Inflammatory macrophage (primary cell): ENCODE results near the gene MIOS.
"Not testable (repeated sequence)": the region's sequence is repeated elsewhere in the genome, so short reads cannot be mapped to it uniquely, and the experiment has no call there.

Experiments
- DNase-seq, 2 donors: peaks; one replicate each; pipeline ENCODE4 v3.0.0-alpha.2; 2020 to 2022

Gene MIOS

GRCh38 chr7:7554649-7555575 is 11.8 kb upstream of the MIOS start:
- DNase-seq, result no peak

- no peak for DNase-seq
These were observed 9.8 kb upstream of the MIOS start for GRCh38 chr7:7556852-7557251.

- DNase-seq, result no peak
These were observed 9.4 kb upstream of the MIOS start for GRCh38 chr7:7557252-7557651.

GRCh38 chr7:7561591-7561990 is 5.1 kb upstream of the MIOS start:
- not testable (repeated sequence) for DNase-seq

- no peak for DNase-seq
These were observed 3.9 kb upstream of the MIOS start for GRCh38 chr7:7562736-7563135.

DNA sequence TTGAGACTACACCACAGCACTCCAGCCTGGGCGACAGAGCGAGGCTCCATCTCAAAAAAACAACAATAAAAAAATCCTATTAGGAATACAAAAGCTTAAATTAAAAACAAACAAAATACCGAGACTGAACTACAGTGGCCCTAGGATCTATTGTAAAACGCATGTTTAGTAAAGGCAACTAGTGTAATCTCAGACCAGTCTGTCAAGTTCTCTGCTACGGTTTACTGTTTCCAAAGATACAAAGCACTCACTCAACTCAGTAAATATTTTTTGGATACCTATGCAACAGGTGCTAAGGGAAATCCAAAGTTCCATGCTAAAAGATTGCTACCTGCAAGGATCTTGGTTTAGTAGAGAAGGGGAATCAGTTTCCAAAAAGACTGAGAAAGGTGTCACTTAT is 3.4 kb upstream of the MIOS start:
- DNase-seq, result no peak

GRCh38 chr7:7563813-7564212 is 2.9 kb upstream of the MIOS start:
- DNase-seq, result no peak

GRCh38 chr7:7564323-7564780 is 2.3 kb upstream of the MIOS start:
- DNase-seq, result peak; percentile 62 to 63

- DNase-seq, result no peak
These were observed 1.5 kb upstream of the MIOS start for GRCh38 chr7:7565018-7565680.

DNA sequence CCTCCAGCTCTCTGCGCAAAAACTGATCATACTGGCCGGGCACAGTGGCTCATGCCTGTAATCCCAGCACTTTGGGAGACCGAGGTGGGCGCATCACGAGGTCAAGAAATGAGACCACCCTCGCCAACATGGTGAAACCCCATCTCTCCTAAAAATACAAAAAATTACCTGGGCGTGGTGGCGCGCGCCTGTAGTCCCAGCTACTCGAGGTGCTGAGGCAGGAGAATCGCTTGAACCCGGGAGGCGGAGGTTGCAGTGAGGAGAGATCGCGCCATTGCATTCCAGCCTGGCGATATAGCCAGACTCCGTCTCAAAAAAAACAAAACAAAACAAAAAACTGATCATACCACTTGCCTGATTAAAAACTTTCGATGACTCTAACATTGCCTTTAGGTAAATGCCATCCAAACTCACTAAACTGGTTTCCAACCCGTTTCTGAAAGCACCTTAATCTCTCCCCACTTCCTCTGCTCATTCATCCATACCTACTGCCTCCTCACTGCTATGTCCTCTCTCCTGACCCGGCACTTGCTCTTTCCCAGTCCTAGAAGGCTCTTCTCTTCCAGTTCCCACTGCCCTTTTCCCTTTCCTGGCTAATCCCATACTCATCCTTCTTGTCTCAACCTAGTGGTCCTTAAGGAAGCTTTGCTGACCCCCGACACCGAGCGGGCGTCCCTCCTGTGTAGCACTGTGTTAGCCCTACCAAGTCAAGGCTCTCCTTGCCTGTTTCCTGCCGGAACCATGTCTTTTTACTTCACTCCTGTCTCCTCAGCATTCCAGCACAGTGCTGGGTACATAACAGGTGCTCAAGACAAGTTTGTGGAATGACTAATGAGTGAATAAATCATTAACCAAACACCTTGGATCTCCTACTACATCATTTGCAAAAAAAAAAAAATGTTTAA is 686 bp upstream of the MIOS start:
- no peak for DNase-seq

- no peak for DNase-seq
These were observed 1.3 kb downstream of the MIOS start for GRCh38 chr7:7567898-7568531.

DNA sequence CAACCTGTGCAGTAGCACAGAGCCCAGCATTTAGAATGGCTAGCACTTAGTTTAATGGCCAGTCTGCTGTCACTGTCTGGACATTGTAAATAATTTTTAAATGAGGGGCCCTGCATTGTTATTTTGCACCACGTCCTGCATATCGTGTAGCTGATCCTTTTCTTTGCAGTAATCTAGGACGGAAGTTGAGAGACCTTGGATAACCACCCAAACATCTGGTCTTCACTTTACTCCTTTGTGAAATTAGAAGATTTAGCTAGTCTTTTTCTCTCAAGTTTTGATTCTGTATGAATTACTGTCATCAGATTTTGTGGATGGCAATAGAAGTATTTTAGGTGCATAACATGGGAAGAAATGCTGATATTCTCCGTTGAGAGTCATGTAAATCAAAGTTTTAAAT is 1.9 kb downstream of the MIOS start:
- no peak for DNase-seq

DNA sequence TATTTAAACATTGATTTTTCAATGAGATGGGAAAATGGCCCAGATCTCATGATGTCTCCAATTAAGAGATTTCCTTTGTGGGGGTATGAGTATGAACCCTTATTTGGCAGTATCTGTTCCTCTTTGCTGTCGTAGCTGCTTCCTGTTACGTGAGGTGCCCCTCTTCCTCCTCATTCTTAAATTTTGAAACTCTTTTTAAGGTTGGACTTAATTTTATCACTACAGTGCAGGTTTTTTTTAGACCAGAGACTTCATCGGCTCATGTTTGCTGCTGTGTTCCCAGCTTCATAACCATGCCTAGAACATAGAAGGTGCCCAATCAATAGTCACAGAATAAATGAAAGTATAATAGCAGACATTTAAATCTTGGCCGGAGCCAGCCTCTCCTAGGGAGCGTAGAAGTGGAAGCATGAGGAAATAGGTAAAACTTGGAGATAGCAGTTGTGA is 2.4 kb downstream of the MIOS start:
- DNase-seq, result peak; percentile 58 to 61

- no peak for DNase-seq
These were observed 2.9 kb downstream of the MIOS start for GRCh38 chr7:7569615-7570014.

- DNase-seq, result no peak
These were observed 3.9 kb downstream of the MIOS start for GRCh38 chr7:7570584-7570983.

DNA sequence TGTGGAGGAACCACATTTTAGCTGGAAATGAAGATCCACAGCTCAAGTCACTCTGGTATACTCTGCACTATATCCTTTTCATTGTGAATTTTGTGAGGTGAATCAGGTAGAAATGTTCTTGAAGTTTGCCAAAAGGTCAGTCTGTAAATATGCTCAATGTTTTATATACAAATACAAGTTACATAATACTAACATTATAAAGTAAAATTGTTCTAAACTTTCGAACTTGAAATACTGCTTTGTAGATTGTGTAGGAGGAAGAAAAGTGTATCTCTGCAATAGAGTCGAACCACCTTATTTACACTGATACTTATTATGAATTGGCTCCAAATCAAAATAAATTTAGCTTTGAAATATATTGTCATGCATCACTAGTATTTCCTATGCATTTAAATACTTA is 7.0 kb downstream of the MIOS start:
- no peak for DNase-seq

DNA sequence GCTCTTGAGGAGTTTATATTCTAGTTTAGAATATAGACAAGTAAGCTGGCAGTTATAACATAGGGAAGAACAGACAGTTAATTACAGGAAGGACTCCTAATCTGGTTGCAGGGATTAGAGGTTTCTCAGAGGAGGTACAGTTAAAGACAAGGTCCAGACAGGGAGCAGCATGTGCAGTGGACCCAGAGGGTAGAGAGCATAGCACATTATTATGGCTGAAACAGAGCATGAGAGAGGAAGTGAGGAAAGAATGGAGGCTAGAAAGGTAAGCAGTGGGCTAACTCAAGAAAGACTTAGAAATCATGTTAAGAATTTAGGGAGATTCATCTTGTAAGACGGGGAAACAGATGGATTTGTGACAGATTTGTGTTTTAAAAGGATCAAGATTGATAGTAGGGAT is 9.7 kb downstream of the MIOS start:
- DNase-seq, result no peak

- DNase-seq, result peak; percentile 37 to 51
These were observed 11.2 kb downstream of the MIOS start for GRCh38 chr7:7577888-7578287.

DNA sequence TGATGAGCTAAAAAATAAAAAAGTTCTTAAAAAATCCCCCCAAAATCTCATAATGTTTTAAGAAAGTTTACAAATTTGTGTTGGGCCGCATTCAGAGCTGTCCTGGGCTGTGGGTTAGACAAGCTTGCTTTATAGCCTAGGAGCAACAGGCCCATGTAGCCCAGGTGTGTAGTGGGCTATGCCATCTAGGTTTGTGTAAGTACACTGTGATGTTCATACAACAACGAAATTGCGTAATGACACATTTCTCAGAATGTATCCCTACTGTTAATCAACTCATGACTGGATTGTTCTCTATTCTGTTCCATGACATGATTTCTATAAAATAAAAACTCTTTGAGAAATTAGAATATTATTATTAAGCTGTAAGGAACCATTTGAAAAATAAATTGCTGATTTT is 13.0 kb downstream of the MIOS start:
- no peak for DNase-seq

DNA sequence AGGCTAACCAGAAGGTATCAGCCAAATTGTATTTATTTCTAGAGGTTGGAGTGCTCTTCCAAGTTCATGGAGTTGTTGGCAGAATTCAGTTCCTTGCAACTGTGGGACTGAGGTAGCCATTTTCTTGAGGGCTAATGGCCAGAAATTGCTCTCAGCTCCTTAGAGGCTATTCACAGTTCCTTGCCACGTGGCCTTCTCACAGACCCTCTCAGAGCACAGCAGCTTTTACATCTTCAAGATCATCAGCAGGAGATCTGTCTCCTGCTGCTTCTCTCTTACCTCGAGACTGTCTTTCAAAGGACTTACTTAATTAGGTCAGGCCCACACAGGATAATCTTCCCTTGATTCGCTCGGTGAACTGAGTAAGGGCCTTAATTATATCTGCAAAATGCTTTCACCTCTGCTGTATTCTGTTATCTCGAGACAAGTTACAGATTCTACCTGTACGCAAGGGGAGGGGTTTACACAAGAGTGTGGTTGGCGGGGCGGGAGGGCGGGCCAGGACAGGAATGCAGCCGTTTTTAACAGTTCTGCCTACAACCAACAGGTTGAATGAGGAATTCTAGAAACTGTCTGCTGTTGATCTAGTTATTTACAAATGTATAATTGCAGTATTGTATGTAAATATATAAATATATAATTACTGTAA is 15.0 kb downstream of the MIOS start:
- no peak for DNase-seq

DNA sequence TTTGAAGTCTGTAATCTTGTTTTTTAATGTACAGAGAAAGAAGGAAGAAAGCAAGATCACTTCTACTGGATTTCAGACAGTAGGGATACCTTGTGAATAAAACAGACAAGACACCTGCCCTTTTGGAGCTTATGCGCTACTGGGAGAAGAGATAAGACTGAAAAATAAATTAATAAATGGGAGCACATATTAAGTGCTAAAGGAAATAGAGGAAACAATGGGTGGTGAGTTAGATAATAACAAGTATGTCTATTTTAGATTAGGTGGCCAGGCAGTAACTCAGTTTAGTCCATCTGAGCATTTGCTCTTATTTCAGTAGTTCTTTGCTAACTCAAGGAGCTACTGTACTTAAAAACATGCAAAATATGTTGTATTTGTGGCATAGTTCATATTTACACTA is 15.9 kb downstream of the MIOS start:
- DNase-seq, result no peak

GRCh38 chr7:7583731-7584130 is 17.0 kb downstream of the MIOS start:
- DNase-seq, result no peak
